OCI-LY7 (cell line): ENCODE measurements around the gene GGNBP2.

Experiments
- EZH2phosphoT487 ChIP-seq: fragments of 200-600 bp; sonication (generic); IDR thresholded peaks from 2 replicates; pipeline ENCODE4 v1.6.1; 2018; ENCODE audit warnings: low read depth, borderline replicate concordance, mild to moderate bottlenecking, mixed run types, antibody characterized with exemption, low read length, moderate library complexity, mixed read lengths
- TF ChIP-seq, protein P1 (sequence below): fragments of 200-600 bp; sonication (generic); conservative IDR thresholded peaks from 2 replicates; pipeline ENCODE4 v1.5.1; 2014; ENCODE audit warnings: mild to moderate bottlenecking, antibody characterized with exemption, low read length, moderate library complexity, mixed read lengths

DNA sequence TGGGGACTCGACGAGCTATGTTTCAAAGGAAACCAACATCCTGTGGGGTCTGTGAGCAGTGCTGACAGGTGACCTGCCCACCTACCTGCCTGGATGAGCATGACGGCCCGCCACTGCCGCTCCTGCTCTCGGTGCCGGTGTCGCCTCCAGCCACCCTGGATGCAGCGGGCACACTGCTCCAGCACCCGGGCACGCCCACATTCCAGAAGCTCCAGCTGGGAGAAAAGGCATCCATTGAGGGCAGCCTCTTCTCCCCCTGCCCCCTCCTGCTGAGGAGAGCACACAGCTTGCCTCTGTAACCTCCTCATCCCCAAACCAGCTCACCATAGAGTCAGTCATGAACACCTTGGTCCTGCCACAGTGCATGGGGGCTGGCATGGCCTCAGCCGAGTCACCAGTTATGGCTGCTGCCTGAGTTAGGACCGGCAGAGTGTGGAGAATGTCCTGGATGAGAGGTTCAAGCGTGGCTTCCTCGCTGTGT is 43.9 kb upstream of the GGNBP2 start:
- TF ChIP-seq, protein P1, sequence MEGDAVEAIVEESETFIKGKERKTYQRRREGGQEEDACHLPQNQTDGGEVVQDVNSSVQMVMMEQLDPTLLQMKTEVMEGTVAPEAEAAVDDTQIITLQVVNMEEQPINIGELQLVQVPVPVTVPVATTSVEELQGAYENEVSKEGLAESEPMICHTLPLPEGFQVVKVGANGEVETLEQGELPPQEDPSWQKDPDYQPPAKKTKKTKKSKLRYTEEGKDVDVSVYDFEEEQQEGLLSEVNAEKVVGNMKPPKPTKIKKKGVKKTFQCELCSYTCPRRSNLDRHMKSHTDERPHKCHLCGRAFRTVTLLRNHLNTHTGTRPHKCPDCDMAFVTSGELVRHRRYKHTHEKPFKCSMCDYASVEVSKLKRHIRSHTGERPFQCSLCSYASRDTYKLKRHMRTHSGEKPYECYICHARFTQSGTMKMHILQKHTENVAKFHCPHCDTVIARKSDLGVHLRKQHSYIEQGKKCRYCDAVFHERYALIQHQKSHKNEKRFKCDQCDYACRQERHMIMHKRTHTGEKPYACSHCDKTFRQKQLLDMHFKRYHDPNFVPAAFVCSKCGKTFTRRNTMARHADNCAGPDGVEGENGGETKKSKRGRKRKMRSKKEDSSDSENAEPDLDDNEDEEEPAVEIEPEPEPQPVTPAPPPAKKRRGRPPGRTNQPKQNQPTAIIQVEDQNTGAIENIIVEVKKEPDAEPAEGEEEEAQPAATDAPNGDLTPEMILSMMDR: no peak
- TF ChIP-seq EZH2phosphoT487: no peak
